HFF-Myc (cell line): Measurements from ENCODE around the gene FOXP1.

Source experiments
- DNase-seq: peaks from one replicate; pipeline ENCODE4 v3.0.0-alpha.2; 2011; ENCODE audit warnings: low read depth; ENCODE audit errors: extremely low read depth
- H3K4me3 ChIP-seq: replicated peaks from 2 replicates; pipeline ENCODE4 v1.5.1; 2011; ENCODE audit warnings: low read depth, mild to moderate bottlenecking, control low read depth, low read length
- CTCF ChIP-seq: IDR thresholded peaks from 2 replicates; pipeline ENCODE4 v1.5.1; 2012; ENCODE audit warnings: mild to moderate bottlenecking, low read depth, low read length, control low read depth; ENCODE audit errors: missing control alignments

The FOXP1 gene

GRCh38 chr3:70992131-70992530 is 591.4 kb downstream of the FOXP1 start:
- H3K4me3 ChIP-seq: no peak overlapping the region
- no peak for DNase-seq
- TF ChIP-seq CTCF: no peak

GRCh38 chr3:70990723-70991122 is 592.8 kb downstream of the FOXP1 start:
- TF ChIP-seq CTCF: no peak
- no peak overlapping the region for H3K4me3 ChIP-seq
- DNase-seq: no peak

- TF ChIP-seq CTCF: no peak
- H3K4me3 ChIP-seq: no peak overlapping the region
- DNase-seq: no peak
These were observed 593.3 kb downstream of the FOXP1 start for GRCh38 chr3:70990185-70990584.

- DNase-seq: no peak
- TF ChIP-seq CTCF: no peak
- H3K4me3 ChIP-seq: no peak overlapping the region
These were observed 594.4 kb downstream of the FOXP1 start for GRCh38 chr3:70989174-70989573.

DNA sequence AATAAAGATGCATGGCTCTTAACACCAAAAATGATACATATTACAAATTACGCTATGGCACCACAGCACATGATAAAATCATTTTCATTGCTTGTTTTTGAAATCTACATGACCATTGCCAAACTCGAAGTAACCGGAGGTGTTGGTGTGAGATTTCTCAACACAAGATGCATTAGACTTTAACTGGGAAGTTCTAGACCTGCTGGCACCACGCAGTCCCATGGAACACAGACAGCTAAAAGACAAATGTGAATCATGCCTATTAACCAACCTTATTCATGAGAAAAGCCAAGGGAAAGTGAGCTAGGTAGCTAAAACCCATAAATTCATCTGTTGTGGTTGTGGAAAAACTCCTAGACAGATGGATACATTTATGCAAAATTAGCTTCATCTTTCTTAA is 595.4 kb downstream of the FOXP1 start:
- no peak overlapping the region for H3K4me3 ChIP-seq
- no peak for TF ChIP-seq CTCF
- no peak for DNase-seq

DNA sequence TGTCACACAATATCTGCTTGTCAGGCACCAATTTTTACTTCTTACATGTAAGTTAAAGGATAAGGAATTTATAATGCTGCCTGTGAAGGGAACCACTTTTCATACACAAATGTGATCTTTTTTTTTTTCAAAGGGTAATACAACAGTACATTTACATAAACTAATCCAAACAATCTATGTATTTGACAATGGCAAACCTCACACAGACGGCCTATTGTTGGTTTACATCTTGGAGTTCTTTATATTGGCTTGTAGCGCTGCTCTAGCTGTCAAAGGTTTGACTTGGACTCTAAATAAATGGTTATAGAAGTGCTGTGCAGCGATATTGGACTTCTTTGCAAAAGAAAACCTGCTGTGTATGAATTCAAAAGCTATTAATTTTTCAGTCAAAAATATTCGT is 598.0 kb downstream of the FOXP1 start:
- no peak overlapping the region for H3K4me3 ChIP-seq
- no peak for DNase-seq
- no peak for TF ChIP-seq CTCF

GRCh38 chr3:70984776-70985482 is 598.6 kb downstream of the FOXP1 start:
- no peak for TF ChIP-seq CTCF
- H3K4me3 ChIP-seq: no peak overlapping the region
- no peak for DNase-seq
